K562 (cell line): ENCODE data around the gene MBOAT7. TPM values are rescaled to one million over a fixed set of nuclear protein-coding genes. Genes with fewer than 3 reads are reported as not detected.
A peak's percentile ranks its signal among the peaks of the same experiment; 100 is the strongest.

ENCODE experiments used
- ATF1 ChIP-seq, 2 experiments: fragments of 450-650 bp in 1 of 2; IDR thresholded peaks; 2 replicates each; pipeline ENCODE4 v1.6.1; 2016; ENCODE audit warnings: missing compliant biosample characterization in 1 of 2, missing genetic modification characterization in 1 of 2
- CREM ChIP-seq: IDR thresholded peaks from 2 replicates; pipeline ENCODE4 v1.6.1; 2014; ENCODE audit warnings: antibody characterized with exemption, low read depth
- CTBP1 ChIP-seq: fragments of 450-650 bp; IDR thresholded peaks from 2 replicates; pipeline ENCODE4 v1.6.1; 2016; ENCODE audit warnings: borderline replicate concordance
- FOXJ2 ChIP-seq: fragments of 200-800 bp; sonication (Bioruptor generic); IDR thresholded peaks from 2 replicates; pipeline ENCODE4 v1.6.1; 2016; ENCODE audit warnings: missing genetic modification characterization, missing compliant biosample characterization
- FOXP1 ChIP-seq: sonication (generic); formaldehyde crosslinking; IDR thresholded peaks from 2 replicates; pipeline ENCODE4 v1.8.0; 2022; ENCODE audit warnings: mild to moderate bottlenecking, missing genetic modification reagents
- GATA2 ChIP-seq: sonication (generic); formaldehyde crosslinking; IDR thresholded peaks from 2 replicates; pipeline ENCODE4 v1.4.0; 2020; ENCODE audit warnings: mild to moderate bottlenecking, missing genetic modification reagents
- GATAD2A ChIP-seq: fragments of 450-650 bp; IDR thresholded peaks from 2 replicates; pipeline ENCODE4 v1.6.1; 2017
- HDAC1 ChIP-seq, 2 experiments: fragments of 450-650 bp; IDR thresholded peaks; 2 replicates each; pipeline ENCODE4 v1.6.1; 2016 to 2017; ENCODE audit warnings: inconsistent platforms in 1 of 2, mild to moderate bottlenecking in 1 of 2, moderate library complexity in 1 of 2
- JUND ChIP-seq, 2 experiments: IDR thresholded peaks; 2 replicates in 1 of 2; 3 replicates in 1 of 2; pipeline ENCODE4 v1.6.1; 2011; ENCODE audit warnings: borderline replicate concordance in 2 of 2, low read depth in 2 of 2, low read length in 2 of 2, improper control_type of control experiment in 1 of 2, missing biosample characterization in 1 of 2, missing genetic modification characterization in 1 of 2, missing genetic modification reagents in 1 of 2
- MAZ ChIP-seq, 2 experiments: fragments of 450-650 bp in 1 of 2; sonication (generic) in 1 of 2; formaldehyde crosslinking; IDR thresholded peaks in 1 of 2; conservative IDR thresholded peaks in 1 of 2; 2 replicates each; pipeline versions ENCODE4 v1.4.0 to v1.5.0; 2020; ENCODE audit warnings: mild to moderate bottlenecking in 1 of 2, missing genetic modification reagents in 1 of 2
- MEF2D ChIP-seq: conservative IDR thresholded peaks from 2 replicates; pipeline ENCODE4 v1.6.1; 2016; ENCODE audit warnings: low read depth, missing genetic modification characterization, missing compliant biosample characterization
- MYC ChIP-seq, 2 experiments: fragments of 250-450 bp in 1 of 2; sonication (Bioruptor Pico) in 1 of 2; IDR thresholded peaks; 2 replicates each; pipeline versions ENCODE4 v1.5.1 to v1.6.1; 2012 to 2021; ENCODE audit warnings: low read depth in 2 of 2, borderline replicate concordance in 1 of 2, improper control_type of control experiment in 1 of 2, low read length in 1 of 2, mild to moderate bottlenecking in 1 of 2, moderate library complexity in 1 of 2
- NBN ChIP-seq: fragments of 450-650 bp; IDR thresholded peaks from 2 replicates; pipeline ENCODE4 v1.6.1; 2016; ENCODE audit warnings: low read depth, mild to moderate bottlenecking
- NFE2L1 ChIP-seq: fragments of 450-650 bp; IDR thresholded peaks from 2 replicates; pipeline ENCODE4 v1.6.1; 2016; ENCODE audit warnings: missing genetic modification characterization, low read depth, mild to moderate bottlenecking, missing compliant biosample characterization, moderate library complexity, borderline replicate concordance
- NR1H2 ChIP-seq: sonication (generic); formaldehyde crosslinking; IDR thresholded peaks from 2 replicates; pipeline ENCODE4 v1.4.0; 2020; ENCODE audit warnings: mild to moderate bottlenecking, missing genetic modification reagents
- PHF8 ChIP-seq: fragments of 200-600 bp; sonication (generic); IDR thresholded peaks from 2 replicates; pipeline ENCODE4 v1.6.1; 2012; ENCODE audit warnings: mixed run types, mild to moderate bottlenecking, inconsistent platforms, low read length, moderate library complexity, borderline replicate concordance
- RB1 ChIP-seq: fragments of 450-650 bp; IDR thresholded peaks from 2 replicates; pipeline ENCODE4 v1.6.1; 2017; ENCODE audit warnings: low read depth, mild to moderate bottlenecking
- RNF2 ChIP-seq: sonication (generic); IDR thresholded peaks from 2 replicates; pipeline ENCODE4 v1.6.1; 2016
- SMAD1 ChIP-seq: fragments of 150-350 bp; IDR thresholded peaks from 2 replicates; pipeline ENCODE4 v1.6.1; 2014; ENCODE audit warnings: low read length, low read depth; ENCODE audit not compliant: partially characterized antibody
- SMARCE1 ChIP-seq: fragments of 450-650 bp; IDR thresholded peaks from 2 replicates; pipeline ENCODE4 v1.7.1; 2016; ENCODE audit warnings: mild to moderate bottlenecking
- SOX6 ChIP-seq: fragments of 450-650 bp; IDR thresholded peaks from 2 replicates; pipeline ENCODE4 v1.6.1; 2014; ENCODE audit warnings: mild to moderate bottlenecking
- ZFX ChIP-seq: sonication (generic); formaldehyde crosslinking; IDR thresholded peaks from 2 replicates; pipeline ENCODE4 v1.8.0; 2022; ENCODE audit warnings: mild to moderate bottlenecking, missing genetic modification reagents, moderate library complexity
- ZNF398 ChIP-seq: fragments of 250-450 bp; sonication (Bioruptor Pico); IDR thresholded peaks from 2 replicates; pipeline ENCODE4 v1.8.0; 2021; ENCODE audit warnings: moderate library complexity, mild to moderate bottlenecking, inconsistent platforms
- ZNF785 ChIP-seq: fragments of 250-450 bp; sonication (Bioruptor Pico); IDR thresholded peaks from 2 replicates; pipeline ENCODE4 v1.4.0; 2020; ENCODE audit warnings: mild to moderate bottlenecking
- ZNF830 ChIP-seq: fragments of 250-450 bp; sonication (Bioruptor Pico); IDR thresholded peaks from 2 replicates; pipeline ENCODE4 v1.5.0; 2021; ENCODE audit warnings: mild to moderate bottlenecking
- polyA plus RNA-seq, 8 experiments: library from polyadenylated mRNA; depleted of rRNA in 4 of 8; stranded (reverse) in 5 of 8; unstranded in 3 of 8; fragments of >200 nt; fragmentation: Nextera tagmentation in 2 of 8; fragmentation: Illumina TruSeq in 1 of 8; extraction: Ambion mirVana in 2 of 8; extraction: Trizol in 1 of 8; gene quantifications; 2 replicates each; pipeline versions ENCODE4 v1.2.1 to v1.2.3, GENCODE V29; 2011 to 2014; ENCODE audit warnings: inconsistent platforms in 1 of 8, missing spikeins in 1 of 8
- total RNA-seq, 7 experiments: library from RNA; depleted of rRNA in 6 of 7; stranded (reverse); fragments of >200 nt in 6 of 7; fragmentation: Illumina TruSeq in 2 of 7; extraction: Trizol in 2 of 7; gene quantifications; 2 replicates each; pipeline versions ENCODE4 v1.2.1 to v1.2.3, GENCODE V29; 2011 to 2021; ENCODE audit warnings: low replicate concordance in 1 of 7
- TF ChIP-seq, protein P1 (sequence below): fragments of 450-650 bp; formaldehyde crosslinking; IDR thresholded peaks from 2 replicates; pipeline ENCODE4 v1.4.0; 2020; ENCODE audit warnings: mild to moderate bottlenecking, moderate library complexity

MBOAT7 gene
- total and polyA plus RNA-seq, 9 of the 15 experiments (the other 6 are each of a cell fraction or from before 2014, with no cell fraction given), result 1.4 to 153 (median 56.1) TPM

DNA sequence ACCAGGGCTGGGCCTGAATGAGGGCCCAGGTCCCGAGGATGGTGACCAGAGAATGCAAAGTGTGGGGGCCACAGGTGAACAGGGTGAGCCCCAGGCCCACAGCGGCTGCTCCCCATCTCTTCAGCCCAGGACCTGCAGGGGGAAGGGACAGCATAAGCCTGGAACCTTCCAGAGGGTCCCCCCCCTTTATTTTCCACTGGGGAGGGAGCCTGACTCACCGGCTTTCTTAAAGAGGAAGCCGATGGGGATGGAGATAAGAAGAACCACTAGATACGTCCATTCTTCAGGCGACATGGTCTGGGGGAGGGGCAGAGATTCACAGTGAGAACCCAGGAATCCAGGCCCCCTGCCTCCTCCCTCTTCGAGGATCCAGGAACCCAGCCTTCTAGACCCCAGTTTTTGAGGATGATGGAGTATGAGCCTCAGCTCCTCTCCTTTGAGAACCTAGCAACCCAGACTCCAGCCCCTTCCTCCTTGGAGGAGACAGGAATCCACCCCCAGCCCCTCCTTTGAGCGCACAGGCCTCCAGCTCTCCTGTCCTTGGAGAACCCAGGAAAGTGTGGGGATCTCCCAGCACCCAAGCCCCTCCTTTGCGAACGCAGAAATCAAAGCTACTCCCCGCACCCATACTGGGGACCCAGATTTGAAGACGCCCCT lies 1.0 kb downstream of the MBOAT7 start (continued):
- TF ChIP-seq SMAD1 (peak; percentile 53), CTBP1 (peak; percentile 99), FOXJ2 (tag) (0 out of 2 replicates have a peak, but pooled peaks have one; percentile 28), ATF1 (CRISPR knock-in tag; IDR thresholded peaks at IDR 0.05) (no peak), ATF1 (tag; IDR thresholded peaks at IDR 0.05) (peak; percentile 47; the same call in 1 of the 2 replicates), SMARCE1 (peak; percentile 94), GATA2 (peak; percentile 93), CREM (peak; percentile 69), RB1 (peak; percentile 57; the same call in 1 of the 2 replicates), MAZ (CRISPR knock-in tag; conservative IDR thresholded peaks at IDR 0.05 in 1 of 2, IDR thresholded peaks at IDR 0.05 in 1 of 2) (peak; percentile 85 to 92), JUND (IDR thresholded peaks at IDR 0.05; ENCODE audit: borderline replicate concordance, low read depth, low read length) (peak; percentile 95), JUND (tag; IDR thresholded peaks at IDR 0.05; ENCODE audit: borderline replicate concordance, low read depth, low read length) (peak; percentile 91; the same call in 2 of the 3 replicates), NR1H2 (CRISPR knock-in tag) (no peak), MEF2D (tag) (0 out of 2 replicates have a peak, but pooled peaks have one; percentile 33), GATAD2A (peak; percentile 92), MYC (IDR thresholded peaks at IDR 0.05; ENCODE audit: low read depth, low read length) (peak; percentile 54; the same call in 1 of the 2 replicates), MYC (CRISPR knock-in tag; IDR thresholded peaks at IDR 0.05; ENCODE audit: borderline replicate concordance, low read depth) (peak; percentile 62; the same call in 1 of the 2 replicates), ZNF398 (CRISPR knock-in tag) (peak; percentile 80), PHF8 (no peak), RNF2 (peak; percentile 80; the same call in 1 of the 2 replicates), ZNF785 (CRISPR knock-in tag) (no peak), NFE2L1 (tag) (no peak), NBN (peak; percentile 77; the same call in 1 of the 2 replicates), ZNF830 (no peak), HDAC1 (IDR thresholded peaks at IDR 0.05) (peak in 1 of 2 experiments; percentile 69; a peak in 1 of 4 replicates), SOX6 (peak; percentile 81), ZFX (peak; percentile 53), FOXP1 (CRISPR knock-in tag) (no peak; the same call in 1 of the 2 replicates)
- TF ChIP-seq, protein P1, sequence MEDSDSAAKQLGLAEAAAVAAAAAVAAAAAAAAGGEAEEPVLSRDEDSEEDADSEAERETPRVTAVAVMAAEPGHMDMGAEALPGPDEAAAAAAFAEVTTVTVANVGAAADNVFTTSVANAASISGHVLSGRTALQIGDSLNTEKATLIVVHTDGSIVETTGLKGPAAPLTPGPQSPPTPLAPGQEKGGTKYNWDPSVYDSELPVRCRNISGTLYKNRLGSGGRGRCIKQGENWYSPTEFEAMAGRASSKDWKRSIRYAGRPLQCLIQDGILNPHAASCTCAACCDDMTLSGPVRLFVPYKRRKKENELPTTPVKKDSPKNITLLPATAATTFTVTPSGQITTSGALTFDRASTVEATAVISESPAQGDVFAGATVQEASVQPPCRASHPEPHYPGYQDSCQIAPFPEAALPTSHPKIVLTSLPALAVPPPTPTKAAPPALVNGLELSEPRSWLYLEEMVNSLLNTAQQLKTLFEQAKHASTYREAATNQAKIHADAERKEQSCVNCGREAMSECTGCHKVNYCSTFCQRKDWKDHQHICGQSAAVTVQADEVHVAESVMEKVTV (CRISPR knock-in tag), result peak; percentile 40; the same call in 1 of the 2 replicates
